Loucy (cell line): Measurements from ENCODE around the gene CCT3.
"Not testable (repeated sequence)": the region's sequence is repeated elsewhere in the genome, so short reads cannot be mapped to it uniquely, and the experiment has no call there.

Experiments used
- H2AFZ ChIP-seq: fragments of 200-600 bp; sonication (generic); 2 replicates; pipeline ENCODE4 v1.6.0; 2016; ENCODE audit warnings: antibody characterized with exemption, mild to moderate bottlenecking, low read length, moderate library complexity
- H3F3A ChIP-seq: fragments of 200-600 bp; 2 replicates; pipeline ENCODE4 v1.6.0; 2016; ENCODE audit warnings: antibody characterized with exemption, low read depth, mild to moderate bottlenecking
- H3K27me3 ChIP-seq: fragments of 200-600 bp; sonication (generic); 2 replicates; pipeline ENCODE4 v1.6.1; 2014; ENCODE audit warnings: low read length, mild to moderate bottlenecking; ENCODE audit not compliant: insufficient read depth, poor library complexity, severe bottlenecking
- H3K36me3 ChIP-seq: fragments of 200-600 bp; sonication (generic); 2 replicates; pipeline ENCODE4 v1.6.1; 2016; ENCODE audit warnings: low read length; ENCODE audit not compliant: insufficient read depth
- H3K4me1 ChIP-seq: fragments of 200-600 bp; sonication (generic); 2 replicates; pipeline ENCODE4 v1.5.1; 2014; ENCODE audit warnings: low read length, mild to moderate bottlenecking; ENCODE audit not compliant: insufficient read depth, poor library complexity, severe bottlenecking
- H3K4me2 ChIP-seq: fragments of 200-600 bp; sonication (generic); 2 replicates; pipeline ENCODE4 v1.6.0; 2014; ENCODE audit warnings: antibody characterized with exemption, low read length, low read depth, mild to moderate bottlenecking; ENCODE audit not compliant: poor library complexity, severe bottlenecking
- H3K4me3 ChIP-seq: fragments of 200-600 bp; sonication (generic); 2 replicates; pipeline ENCODE4 v1.5.1; 2014; ENCODE audit warnings: low read length, mild to moderate bottlenecking, mixed read lengths; ENCODE audit not compliant: poor library complexity, severe bottlenecking
- H3K79me2 ChIP-seq: fragments of 200-600 bp; sonication (generic); 2 replicates; pipeline ENCODE4 v1.6.1; 2014; ENCODE audit warnings: low read length; ENCODE audit not compliant: insufficient read depth
- H3K9ac ChIP-seq: fragments of 200-600 bp; sonication (generic); 2 replicates; pipeline ENCODE4 v1.6.0; 2014; ENCODE audit warnings: mild to moderate bottlenecking, low read depth, low read length, moderate library complexity; ENCODE audit not compliant: poor library complexity, severe bottlenecking
- H3K9me2 ChIP-seq: fragments of 200-600 bp; sonication (generic); replicated peaks from 2 replicates; pipeline ENCODE4 v1.6.1; 2016; ENCODE audit warnings: low read depth, low read length, mixed read lengths
- H3K9me3 ChIP-seq: fragments of 200-600 bp; sonication (generic); 2 replicates; pipeline ENCODE4 v1.6.1; 2014; ENCODE audit warnings: mild to moderate bottlenecking, antibody characterized with exemption, low read length, low read depth; ENCODE audit not compliant: insufficient read depth
- H4K20me1 ChIP-seq: fragments of 200-600 bp; sonication (generic); 2 replicates; pipeline ENCODE4 v1.6.0; 2014; ENCODE audit warnings: antibody characterized with exemption, low read length, mild to moderate bottlenecking; ENCODE audit not compliant: insufficient read depth, poor library complexity, severe bottlenecking
- EZH2phosphoT487 ChIP-seq: fragments of 200-600 bp; IDR thresholded peaks from 2 replicates; pipeline ENCODE4 v1.6.1; 2018; ENCODE audit warnings: antibody characterized with exemption, mild to moderate bottlenecking, moderate library complexity, borderline replicate concordance
- TF ChIP-seq, protein P1 (sequence below): fragments of 200-600 bp; sonication (generic); conservative IDR thresholded peaks from 2 replicates; pipeline ENCODE4 v1.5.1; 2014; ENCODE audit warnings: mild to moderate bottlenecking, antibody characterized with exemption, low read length

The CCT3 gene

GRCh38 chr1:156336242-156336641 lies 1.9 kb downstream of the CCT3 start:
- Histone ChIP-seq H3K27me3 (no peaks in the 10 kb centered on the region), H4K20me1 (peaks cover 45% of the 10 kb centered on the region), H3K9ac (peak overlapping the region; percentile 91), H3K4me1 (peaks cover 24% of the 10 kb centered on the region), H3K9me2 (no peaks in the 10 kb centered on the region), H3K9me3 (no peaks in the 10 kb centered on the region), H3K79me2 (peaks cover 55% of the 10 kb centered on the region), H3F3A (no peaks in the 10 kb centered on the region), H2AFZ (no peak overlapping the region), H3K4me2 (peak overlapping the region; percentile 82), H3K36me3 (peaks cover 35% of the 10 kb centered on the region; the same call in 1 of the 2 replicates), H3K4me3 (peak overlapping the region; percentile 96)
- TF ChIP-seq EZH2phosphoT487: no peak
- TF ChIP-seq, protein P1, sequence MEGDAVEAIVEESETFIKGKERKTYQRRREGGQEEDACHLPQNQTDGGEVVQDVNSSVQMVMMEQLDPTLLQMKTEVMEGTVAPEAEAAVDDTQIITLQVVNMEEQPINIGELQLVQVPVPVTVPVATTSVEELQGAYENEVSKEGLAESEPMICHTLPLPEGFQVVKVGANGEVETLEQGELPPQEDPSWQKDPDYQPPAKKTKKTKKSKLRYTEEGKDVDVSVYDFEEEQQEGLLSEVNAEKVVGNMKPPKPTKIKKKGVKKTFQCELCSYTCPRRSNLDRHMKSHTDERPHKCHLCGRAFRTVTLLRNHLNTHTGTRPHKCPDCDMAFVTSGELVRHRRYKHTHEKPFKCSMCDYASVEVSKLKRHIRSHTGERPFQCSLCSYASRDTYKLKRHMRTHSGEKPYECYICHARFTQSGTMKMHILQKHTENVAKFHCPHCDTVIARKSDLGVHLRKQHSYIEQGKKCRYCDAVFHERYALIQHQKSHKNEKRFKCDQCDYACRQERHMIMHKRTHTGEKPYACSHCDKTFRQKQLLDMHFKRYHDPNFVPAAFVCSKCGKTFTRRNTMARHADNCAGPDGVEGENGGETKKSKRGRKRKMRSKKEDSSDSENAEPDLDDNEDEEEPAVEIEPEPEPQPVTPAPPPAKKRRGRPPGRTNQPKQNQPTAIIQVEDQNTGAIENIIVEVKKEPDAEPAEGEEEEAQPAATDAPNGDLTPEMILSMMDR: peak; percentile 76

DNA sequence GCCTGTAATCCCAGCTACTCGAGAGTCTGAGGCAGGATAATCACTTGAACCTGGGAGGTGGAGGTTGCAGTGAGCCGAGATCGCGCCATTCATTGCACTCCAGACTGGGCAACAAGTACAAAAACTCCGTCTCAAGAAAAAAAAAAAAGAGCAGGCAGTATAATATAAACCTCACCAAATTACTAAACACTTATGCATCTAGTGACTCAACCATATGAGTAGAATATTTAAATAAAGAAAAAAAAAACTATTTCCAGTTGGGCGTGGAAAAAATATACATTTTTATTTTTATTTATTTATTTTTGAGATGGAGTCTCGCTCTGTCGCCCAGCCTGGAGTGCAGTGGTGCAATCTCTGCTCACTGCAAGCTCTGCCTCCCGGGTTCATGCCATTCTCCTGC lies 14.9 kb downstream of the CCT3 start:
- H3K4me1 ChIP-seq, H3K4me2 ChIP-seq, H2AFZ ChIP-seq, H3K27me3 ChIP-seq, H3K4me3 ChIP-seq, H3K9ac ChIP-seq, H3F3A ChIP-seq, H4K20me1 ChIP-seq, H3K79me2 ChIP-seq, H3K9me3 ChIP-seq, H3K9me2 ChIP-seq: not testable (repeated sequence)
- H3K36me3 ChIP-seq: peaks cover 63% of the 10 kb centered on the region

DNA sequence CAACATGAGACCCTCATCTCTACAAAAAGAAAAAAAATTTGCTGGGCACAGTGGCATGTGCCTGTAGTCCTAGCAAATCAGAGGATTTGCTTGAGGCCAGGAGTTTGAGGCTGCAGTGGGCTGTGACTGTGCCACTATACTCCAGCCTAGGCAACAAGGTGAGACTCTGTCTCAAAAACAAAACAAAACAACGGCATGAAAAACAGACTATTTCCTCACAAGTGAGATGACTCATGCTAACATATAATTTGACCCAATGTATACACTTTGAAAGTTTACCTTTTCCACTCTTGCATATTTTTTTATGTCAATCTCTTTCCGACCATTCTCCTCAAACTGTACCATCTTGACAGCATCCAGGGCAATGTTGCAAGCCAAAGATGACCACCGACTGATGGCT lies 17.5 kb downstream of the CCT3 start:
- no peaks in the 10 kb centered on the region for H3K9me3 ChIP-seq
- no peaks in the 10 kb centered on the region for H4K20me1 ChIP-seq
- no peak overlapping the region for H3K9ac ChIP-seq
- H3F3A ChIP-seq: no peaks in the 10 kb centered on the region
- peaks cover 87% of the 10 kb centered on the region for H3K36me3 ChIP-seq
- TF ChIP-seq EZH2phosphoT487: no peak
- TF ChIP-seq, protein P1: no peak
- no peaks in the 10 kb centered on the region for H3K79me2 ChIP-seq
- H3K4me1 ChIP-seq: no peaks in the 10 kb centered on the region
- H3K27me3 ChIP-seq: no peaks in the 10 kb centered on the region
- H3K4me3 ChIP-seq: no peak overlapping the region
- no peak overlapping the region for H2AFZ ChIP-seq
- H3K4me2 ChIP-seq: no peak overlapping the region
- H3K9me2 ChIP-seq: no peaks in the 10 kb centered on the region

GRCh38 chr1:156319664-156320063 lies 18.4 kb downstream of the CCT3 start:
- no peaks in the 10 kb centered on the region for H3K79me2 ChIP-seq
- H2AFZ ChIP-seq: no peak overlapping the region
- no peak for TF ChIP-seq EZH2phosphoT487
- TF ChIP-seq, protein P1: peak; percentile 70
- H3K4me3 ChIP-seq: no peak overlapping the region
- no peak overlapping the region for H3K9ac ChIP-seq
- H3K27me3 ChIP-seq: no peaks in the 10 kb centered on the region
- no peaks in the 10 kb centered on the region for H3K9me3 ChIP-seq
- H3K9me2 ChIP-seq: no peaks in the 10 kb centered on the region
- no peak overlapping the region for H3K4me2 ChIP-seq
- H3K36me3 ChIP-seq: peaks cover 88% of the 10 kb centered on the region
- H4K20me1 ChIP-seq: no peaks in the 10 kb centered on the region
- no peaks in the 10 kb centered on the region for H3K4me1 ChIP-seq
- H3F3A ChIP-seq: no peaks in the 10 kb centered on the region
